HG03060 (cell line): Measurements from ENCODE around the gene ADAM22.
A peak's percentile ranks its signal among the peaks of the same experiment; 100 is the strongest.
"Not testable (repeated sequence)": the region's sequence is repeated elsewhere in the genome, so short reads cannot be mapped to it uniquely, and the experiment has no call there.

Experiments
- ATAC-seq: cut with Tn5 transposase; IDR thresholded peaks from one replicate; pipeline ENCODE4 v1.9.1; 2021; ENCODE audit warnings: low read depth, moderate number of reproducible peaks; ENCODE audit not compliant: unreplicated experiment

Gene ADAM22, protein sequence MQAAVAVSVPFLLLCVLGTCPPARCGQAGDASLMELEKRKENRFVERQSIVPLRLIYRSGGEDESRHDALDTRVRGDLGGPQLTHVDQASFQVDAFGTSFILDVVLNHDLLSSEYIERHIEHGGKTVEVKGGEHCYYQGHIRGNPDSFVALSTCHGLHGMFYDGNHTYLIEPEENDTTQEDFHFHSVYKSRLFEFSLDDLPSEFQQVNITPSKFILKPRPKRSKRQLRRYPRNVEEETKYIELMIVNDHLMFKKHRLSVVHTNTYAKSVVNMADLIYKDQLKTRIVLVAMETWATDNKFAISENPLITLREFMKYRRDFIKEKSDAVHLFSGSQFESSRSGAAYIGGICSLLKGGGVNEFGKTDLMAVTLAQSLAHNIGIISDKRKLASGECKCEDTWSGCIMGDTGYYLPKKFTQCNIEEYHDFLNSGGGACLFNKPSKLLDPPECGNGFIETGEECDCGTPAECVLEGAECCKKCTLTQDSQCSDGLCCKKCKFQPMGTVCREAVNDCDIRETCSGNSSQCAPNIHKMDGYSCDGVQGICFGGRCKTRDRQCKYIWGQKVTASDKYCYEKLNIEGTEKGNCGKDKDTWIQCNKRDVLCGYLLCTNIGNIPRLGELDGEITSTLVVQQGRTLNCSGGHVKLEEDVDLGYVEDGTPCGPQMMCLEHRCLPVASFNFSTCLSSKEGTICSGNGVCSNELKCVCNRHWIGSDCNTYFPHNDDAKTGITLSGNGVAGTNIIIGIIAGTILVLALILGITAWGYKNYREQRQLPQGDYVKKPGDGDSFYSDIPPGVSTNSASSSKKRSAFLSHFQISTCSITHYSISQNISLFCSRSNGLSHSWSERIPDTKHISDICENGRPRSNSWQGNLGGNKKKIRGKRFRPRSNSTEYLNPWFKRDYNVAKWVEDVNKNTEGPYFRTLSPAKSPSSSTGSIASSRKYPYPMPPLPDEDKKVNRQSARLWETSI

DNA sequence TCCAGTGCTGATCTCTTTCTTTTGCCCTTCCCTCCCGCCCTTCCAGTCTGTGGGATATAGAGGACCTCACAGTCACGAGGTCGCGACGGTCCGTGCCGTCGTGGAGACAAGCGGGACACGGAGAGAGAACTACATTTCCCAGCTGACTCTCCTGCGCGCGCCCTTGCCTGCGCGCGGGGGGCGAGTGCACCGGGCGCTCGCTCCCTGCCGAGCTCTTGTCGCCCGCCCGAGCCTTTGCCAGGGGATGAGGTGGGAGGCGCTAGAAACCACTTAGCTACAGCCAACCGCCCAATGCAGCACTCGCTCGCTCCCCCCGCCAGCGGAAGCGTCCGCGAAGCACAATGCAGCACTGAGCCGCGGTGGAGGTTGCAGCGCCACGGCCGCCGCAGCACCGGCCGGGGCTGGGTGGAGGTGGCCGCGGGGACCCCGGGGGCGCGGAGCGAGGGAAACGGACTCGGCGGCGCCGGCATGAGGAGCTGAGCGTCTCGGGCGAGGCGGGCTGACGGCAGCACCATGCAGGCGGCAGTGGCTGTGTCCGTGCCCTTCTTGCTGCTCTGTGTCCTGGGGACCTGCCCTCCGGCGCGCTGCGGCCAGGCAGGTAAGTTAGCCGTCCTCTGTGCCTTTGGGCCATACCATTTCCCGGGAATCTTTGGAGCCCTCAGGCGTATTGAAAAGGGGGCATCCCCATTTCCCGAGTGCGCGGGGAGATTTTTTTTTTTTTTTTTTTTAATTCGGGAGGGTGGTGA lies at the start of gene ADAM22:
Gene ADAM22 (plus strand): TSS at position 299 of the 746 bp plus-strand sequence. CDS start 215 bp downstream, at position 514.
- ATAC-seq = peak; percentile 92

DNA sequence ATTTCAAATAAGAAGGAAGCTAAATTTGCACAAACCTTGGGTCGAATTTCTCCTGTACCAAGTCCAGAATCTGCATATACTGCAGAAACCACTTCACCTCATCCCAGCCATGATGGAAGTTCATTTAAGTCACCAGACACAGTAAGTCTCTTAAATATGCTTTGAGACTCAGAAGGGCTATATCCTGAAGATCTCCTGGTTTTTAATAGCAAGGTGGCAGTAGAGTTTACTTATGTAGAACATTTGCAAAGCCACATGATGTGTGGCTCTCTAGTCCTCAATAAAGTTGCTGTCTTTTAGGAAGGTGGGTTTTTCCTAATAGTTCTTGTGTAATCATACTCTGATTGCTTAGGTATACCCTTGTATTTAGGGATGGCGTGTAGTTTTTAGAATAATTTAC lies 49.0 kb upstream of the ADAM22 start:
- ATAC-seq = no peak

DNA sequence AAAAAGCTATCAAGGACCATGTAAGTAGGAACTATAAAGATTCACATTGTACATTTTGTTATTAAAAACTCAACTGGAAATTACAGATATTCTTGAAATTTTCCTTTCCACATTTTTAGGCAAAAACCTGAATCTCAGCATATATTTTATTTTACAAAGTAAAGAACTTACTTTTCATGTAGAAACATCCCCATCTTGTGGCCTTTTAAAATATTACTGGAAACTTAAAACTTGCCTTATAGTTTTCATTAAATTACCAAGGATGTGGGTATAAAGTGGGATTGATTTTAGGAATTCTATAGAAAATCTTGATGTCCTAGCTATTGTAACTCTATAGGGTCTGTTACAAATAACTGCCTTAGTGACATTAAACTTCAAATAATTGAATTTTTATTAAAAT lies 47.2 kb upstream of the ADAM22 start:
- ATAC-seq = no peak

GRCh38 chr7:87895363-87895762 lies 38.7 kb upstream of the ADAM22 start:
- no peak for ATAC-seq

GRCh38 chr7:87899255-87899654 lies 34.8 kb upstream of the ADAM22 start:
- no peak for ATAC-seq

DNA sequence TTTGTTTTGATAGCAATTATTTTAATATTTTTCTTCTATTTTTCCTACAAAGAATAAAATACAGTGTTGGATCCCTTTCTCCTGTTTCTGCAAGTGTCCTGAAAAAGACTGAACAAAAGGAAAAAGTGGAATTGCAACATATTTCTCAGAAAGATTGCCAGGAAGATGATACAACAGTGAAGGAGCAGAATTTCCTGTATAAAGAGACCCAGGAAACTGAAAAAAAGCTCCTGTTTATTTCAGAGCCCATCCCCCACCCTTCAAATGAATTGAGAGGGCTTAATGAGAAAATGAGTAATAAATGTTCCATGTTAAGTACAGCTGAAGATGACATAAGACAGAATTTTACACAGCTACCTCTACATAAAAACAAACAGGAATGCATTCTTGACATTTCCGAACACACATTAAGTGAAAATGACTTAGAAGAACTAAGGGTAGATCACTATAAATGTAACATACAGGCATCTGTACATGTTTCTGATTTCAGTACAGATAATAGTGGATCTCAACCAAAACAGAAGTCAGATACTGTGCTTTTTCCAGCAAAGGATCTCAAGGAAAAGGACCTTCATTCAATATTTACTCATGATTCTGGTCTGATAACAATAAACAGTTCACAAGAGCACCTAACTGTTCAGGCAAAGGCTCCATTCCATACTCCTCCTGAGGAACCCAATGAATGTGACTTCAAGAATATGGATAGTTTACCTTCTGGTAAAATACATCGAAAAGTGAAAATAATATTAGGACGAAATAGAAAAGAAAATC lies 26.7 kb upstream of the ADAM22 start:
- not testable (repeated sequence) for ATAC-seq

- not testable (repeated sequence) for ATAC-seq
Observed at GRCh38 chr7:87908814-87909213, 25.2 kb upstream of the ADAM22 start.

GRCh38 chr7:87912121-87912520 lies 21.9 kb upstream of the ADAM22 start:
- no peak for ATAC-seq

DNA sequence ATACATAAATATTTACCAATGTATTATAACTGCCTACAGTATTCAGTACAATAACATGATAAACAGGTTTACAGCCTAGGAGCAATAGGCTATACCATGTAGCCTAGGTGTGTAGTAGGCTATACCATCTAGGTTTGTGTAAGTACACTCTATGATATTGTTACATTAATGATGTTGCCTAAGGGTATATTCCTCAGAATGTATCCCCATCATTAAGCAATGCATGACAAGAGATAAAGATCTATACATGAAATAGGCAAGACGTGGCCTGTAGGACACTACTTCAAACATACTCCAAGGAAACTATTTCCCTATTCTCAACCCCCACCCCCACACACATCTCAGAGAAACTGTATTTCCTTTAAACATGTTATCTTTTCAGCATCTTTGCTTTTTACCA lies 15.3 kb upstream of the ADAM22 start:
- no peak for ATAC-seq

DNA sequence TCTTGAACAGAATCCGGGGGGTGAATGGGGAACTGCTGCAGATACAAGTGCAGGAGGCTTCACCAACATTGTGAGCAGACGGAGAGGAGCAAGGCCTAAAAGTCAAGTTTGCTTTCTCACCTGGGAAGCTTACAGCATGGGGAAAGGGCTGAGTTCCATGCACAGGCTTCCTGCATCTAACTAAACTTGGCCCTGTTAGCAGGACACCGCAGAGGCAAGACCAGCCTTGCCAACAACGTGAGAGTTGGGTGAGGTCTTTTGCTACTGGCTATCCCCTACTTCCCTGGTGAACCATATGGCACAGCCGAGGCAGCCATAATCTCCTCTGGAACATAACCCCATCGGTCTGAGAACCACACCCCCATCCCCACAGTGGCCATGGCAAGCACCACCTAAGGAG lies 14.2 kb upstream of the ADAM22 start:
- ATAC-seq = no peak

DNA sequence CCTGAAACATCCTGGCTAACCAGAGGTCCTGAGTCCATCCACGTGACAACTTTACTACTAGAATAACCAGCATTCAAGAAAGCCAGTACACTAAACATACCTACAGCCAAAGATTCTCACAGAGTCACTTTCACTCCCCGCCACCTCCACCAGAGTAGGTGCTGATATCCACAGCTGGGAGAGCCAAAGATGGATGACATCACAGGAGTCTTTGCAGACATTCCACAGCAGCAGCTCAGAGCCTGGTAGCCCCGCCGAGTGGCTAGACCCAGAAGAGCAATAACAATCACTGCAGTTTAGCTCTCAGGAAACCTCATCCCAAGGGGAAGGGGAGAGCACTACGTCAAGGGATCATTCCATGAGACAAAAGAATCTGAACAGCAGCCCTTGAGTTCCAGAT lies 13.5 kb upstream of the ADAM22 start:
- ATAC-seq = no peak

DNA sequence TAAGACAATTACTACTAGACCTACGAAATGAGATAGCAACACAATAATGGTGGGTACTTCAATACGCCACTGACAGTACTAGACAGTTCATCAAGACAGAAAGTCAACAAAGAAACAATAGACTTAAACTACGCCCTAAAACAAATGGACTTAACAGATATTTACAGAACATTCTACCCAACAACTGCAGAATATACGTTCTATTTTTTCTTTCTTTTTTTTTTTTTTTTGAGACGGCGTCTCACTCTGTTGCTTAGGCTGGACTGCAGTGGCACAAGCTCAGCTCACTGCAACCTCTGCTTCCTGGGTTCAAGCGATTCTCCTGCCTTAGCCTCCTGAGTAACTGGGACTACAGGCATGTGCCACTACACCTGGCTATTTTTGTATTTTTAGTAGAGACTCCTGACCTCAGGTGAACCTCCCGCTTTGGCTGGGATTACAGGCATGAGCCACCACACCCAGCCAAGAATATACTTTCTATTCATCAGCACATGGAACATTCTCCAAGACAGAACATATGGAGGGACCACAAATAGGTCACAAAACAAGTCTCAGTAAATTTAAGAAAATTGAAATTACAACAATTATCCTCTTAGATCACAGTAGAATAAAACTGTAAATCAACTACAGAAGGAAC lies 11.2 kb upstream of the ADAM22 start:
- ATAC-seq = not testable (repeated sequence)

DNA sequence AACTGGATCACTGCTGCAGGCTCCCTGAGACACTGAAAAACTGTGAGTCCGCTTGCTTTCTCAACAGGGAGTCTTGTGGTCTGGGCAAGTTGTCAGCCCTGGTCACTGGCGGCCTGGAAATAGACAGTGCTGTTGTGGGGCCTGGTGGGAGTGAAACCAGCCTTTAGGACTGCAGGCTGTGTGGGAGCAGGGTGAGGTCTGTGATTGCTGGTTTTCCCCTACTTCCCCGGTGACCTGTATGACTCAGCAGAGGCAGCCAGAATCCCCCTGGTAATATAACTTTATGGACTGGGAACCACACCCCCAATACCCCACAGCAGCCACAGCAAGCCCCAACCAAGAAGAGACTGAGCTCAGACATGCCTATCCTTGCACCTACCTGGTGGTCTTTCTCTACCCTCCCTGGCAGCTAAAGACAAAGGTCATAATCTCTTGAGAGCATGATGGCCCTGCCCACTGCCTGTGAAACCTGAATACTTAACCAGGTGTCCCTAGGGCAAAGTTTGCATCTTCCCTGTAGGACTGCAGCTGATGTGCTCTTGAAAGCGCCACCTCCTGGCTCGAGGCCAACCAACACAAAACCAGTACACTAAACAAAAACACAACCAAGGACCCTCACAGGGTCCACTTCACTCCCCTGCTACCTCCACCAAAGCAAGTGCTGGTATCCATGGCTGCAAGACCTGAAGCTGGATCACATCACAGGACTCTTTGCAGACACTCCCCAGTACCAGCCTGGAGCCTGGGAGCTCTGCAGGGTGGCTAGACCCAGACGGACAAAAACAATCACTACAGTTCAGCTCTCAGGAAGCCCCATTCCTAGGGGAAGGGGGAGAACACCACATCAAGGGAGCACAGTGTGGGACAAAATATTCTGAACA lies 7.2 kb upstream of the ADAM22 start:
- ATAC-seq = peak; percentile 96

- peak; percentile 17 for ATAC-seq
Observed at GRCh38 chr7:87933605-87933952, 472 bp upstream of the ADAM22 start.

GRCh38 chr7:87934699-87935383 lies 790 bp downstream of the ADAM22 start:
- no peak for ATAC-seq

GRCh38 chr7:87935384-87935706 lies 1.3 kb downstream of the ADAM22 start:
- no peak for ATAC-seq

- ATAC-seq = no peak
Observed at GRCh38 chr7:87941138-87941537, 7.1 kb downstream of the ADAM22 start.

GRCh38 chr7:87944547-87944946 lies 10.5 kb downstream of the ADAM22 start:
- ATAC-seq = no peak
